Suprapubic skin (tissue), 3 donors: ENCODE results near the gene CETN1.

Experiments used
- CTCF ChIP-seq, 2 donors: fragments of 200-600 bp in 1 of 2; fragments of 450-650 bp in 1 of 2; sonication (generic) in 1 of 2; IDR thresholded peaks; one replicate each; pipeline ENCODE4 v1.5.1; 2016 to 2019; ENCODE audit warnings: antibody characterized with exemption in 2 of 2, mild to moderate bottlenecking in 1 of 2, moderate library complexity in 1 of 2
- POLR2A ChIP-seq, 2 donors: fragments of 450-650 bp; IDR thresholded peaks; one replicate each; pipeline ENCODE4 v1.6.1; 2017; ENCODE audit warnings: antibody characterized with exemption in 2 of 2, mild to moderate bottlenecking in 2 of 2, moderate library complexity in 2 of 2

GRCh38 chr18:577643-578375 is 2.4 kb upstream of the CETN1 start:
- no peak for TF ChIP-seq CTCF (IDR thresholded peaks at IDR 0.05)
- TF ChIP-seq POLR2A (IDR thresholded peaks at IDR 0.05): no peak
